GM10266 (cell line): Measurements from ENCODE around the gene IGHMBP2.
A peak's percentile ranks its signal among the peaks of the same experiment; 100 is the strongest.

ENCODE experiments used
- DNase-seq: peaks from one replicate; pipeline ENCODE4 v3.0.0; 2012; ENCODE audit errors: extremely low spot score
- TF ChIP-seq, protein P1 (sequence below): IDR thresholded peaks from 2 replicates; pipeline ENCODE4 v1.5.1; 2012; ENCODE audit warnings: mild to moderate bottlenecking, low read depth; ENCODE audit not compliant: control insufficient read depth, insufficient read depth; ENCODE audit errors: missing control alignments

IGHMBP2 gene

DNA sequence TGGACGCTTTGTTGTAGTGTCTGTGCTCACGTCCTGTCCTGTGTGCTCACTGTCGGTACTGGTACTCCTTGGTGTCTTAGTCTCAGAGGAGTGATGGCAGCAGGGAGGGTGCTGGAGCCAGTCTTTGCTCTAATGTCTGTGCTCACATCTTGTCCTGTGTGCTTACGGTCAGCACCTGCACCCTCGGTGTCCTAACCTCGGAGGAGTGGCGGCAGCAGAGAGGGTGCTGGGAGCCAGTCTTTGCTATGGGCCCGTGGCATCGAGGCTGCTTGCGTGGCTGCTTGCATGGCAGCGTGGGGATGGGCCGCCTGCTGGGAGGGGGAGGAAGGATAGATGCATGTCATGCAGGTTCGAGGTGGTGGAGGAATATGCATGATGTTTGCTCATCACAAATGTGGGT is 12.7 kb downstream of the IGHMBP2 start:
- TF ChIP-seq, protein P1, sequence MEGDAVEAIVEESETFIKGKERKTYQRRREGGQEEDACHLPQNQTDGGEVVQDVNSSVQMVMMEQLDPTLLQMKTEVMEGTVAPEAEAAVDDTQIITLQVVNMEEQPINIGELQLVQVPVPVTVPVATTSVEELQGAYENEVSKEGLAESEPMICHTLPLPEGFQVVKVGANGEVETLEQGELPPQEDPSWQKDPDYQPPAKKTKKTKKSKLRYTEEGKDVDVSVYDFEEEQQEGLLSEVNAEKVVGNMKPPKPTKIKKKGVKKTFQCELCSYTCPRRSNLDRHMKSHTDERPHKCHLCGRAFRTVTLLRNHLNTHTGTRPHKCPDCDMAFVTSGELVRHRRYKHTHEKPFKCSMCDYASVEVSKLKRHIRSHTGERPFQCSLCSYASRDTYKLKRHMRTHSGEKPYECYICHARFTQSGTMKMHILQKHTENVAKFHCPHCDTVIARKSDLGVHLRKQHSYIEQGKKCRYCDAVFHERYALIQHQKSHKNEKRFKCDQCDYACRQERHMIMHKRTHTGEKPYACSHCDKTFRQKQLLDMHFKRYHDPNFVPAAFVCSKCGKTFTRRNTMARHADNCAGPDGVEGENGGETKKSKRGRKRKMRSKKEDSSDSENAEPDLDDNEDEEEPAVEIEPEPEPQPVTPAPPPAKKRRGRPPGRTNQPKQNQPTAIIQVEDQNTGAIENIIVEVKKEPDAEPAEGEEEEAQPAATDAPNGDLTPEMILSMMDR, result no peak
- no peak for DNase-seq

DNA sequence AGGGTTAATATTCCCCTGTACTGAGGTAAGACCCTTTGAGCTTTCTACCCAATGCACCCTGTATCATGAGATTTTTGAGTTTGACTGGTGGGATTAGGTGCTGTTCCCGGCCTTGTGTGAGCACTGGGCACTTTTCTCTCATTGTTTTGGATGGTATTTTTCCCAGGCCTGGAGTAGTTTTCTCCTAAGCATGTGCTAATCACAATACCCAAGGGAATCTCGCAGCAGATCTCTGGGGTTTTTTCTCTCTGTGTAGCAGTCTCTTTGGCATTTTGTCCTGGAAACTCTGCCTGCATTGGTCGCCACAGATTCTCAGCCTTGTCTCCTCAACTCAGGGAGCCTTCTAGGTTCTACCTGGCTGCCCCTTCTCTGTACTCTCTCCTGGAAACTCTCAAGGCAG is 19.9 kb downstream of the IGHMBP2 start:
- TF ChIP-seq, protein P1, result no peak
- no peak for DNase-seq

DNA sequence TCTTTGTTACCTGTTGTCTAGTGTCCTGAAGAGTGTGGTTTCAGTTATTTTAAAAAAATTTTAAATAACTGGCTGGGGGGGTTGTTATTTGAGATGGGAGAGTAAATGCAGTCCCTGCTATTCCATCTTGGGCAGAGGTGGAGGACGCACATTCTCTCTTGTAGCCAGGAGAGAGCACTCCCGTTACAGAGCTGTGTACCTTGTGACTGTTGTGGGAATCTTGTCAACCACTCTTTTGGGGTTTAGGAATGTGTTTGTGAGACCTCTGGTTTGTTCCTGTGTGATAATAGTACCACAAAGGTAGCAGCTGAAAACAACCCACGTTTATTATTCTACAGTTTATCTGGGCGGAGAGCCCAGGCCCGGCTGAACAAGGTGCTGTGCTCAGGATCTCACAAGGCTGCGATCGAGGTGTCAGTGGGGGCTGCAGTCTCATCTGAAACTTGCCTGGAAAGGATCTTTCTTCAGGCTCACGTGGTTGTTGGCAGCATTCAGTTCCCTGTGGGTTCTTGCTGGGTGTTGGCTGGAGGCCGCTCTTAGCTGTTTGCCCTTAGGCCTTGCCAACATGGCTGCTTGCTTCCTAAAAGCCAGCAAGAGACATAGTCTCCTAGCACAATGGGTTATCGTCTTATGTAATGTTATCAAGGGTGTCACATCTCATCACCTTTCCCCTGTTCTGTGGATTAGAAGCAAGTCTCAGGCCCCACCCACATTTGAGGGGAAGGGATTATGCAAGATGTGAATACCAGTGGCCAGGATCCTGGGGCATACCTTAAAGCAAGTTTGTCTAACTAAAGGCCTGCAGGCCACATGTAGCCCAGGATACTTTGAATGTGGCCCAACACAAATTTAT is 20.6 kb downstream of the IGHMBP2 start:
- TF ChIP-seq, protein P1, result no peak
- no peak for DNase-seq

DNA sequence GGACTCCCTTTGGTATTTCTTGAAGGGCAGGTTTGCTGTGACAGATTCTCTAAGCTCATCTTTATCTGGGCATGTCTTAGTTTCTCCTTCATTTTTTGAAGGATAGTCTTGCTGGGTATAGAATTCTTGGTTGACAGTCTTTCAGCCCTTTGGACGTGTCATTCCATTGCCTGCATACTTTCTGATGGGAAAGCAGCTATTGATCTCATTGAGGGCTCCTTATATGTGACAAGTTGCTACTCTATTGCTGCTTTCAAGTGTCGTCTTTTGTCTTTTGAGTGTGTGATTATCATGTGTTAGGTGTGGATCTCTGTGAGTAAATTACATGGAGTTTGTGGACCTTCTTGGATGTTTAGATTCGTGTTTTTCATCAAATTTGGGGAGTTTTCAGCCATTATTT is 21.9 kb downstream of the IGHMBP2 start:
- TF ChIP-seq, protein P1, result no peak
- DNase-seq, result no peak

DNA sequence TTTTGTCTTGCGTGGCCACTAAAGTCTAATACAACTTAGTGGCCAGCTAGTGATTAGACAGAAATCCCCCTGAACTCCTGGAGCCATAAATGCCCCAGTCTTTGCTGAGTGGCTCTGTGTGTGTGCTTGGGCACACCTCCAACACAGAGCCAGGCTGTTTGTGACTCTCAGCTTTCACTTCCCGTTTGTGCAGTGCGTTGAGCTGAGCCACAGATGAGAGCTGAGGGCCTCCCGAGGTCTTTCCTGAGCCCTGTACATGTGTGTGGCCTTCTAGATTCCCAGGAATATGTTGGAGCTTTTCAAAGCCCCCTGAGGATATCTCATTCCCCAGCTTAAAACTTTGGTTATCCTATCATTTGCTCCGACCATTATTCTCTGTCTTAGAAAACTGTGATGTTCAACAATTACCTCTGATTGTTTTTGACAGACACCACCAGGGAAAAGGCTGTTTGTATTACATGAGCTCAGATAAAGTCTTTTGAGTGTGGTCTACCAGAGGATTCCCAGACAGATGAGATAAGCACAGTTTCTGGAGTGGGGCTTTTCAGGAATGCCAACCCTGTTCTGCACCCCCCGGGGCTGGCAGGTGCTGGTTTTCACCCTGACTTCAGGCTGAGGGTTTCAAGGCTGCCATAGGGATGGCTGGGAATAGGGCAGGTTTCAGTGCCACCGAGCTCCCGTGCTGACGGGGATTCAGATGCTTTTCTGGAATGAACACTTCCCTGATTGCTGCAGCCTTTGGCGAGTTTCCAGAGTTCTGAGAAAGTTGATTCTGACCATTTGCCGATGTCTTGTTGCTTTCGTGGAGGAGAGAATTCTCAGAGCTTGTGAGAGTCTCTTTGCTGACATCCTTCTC is 23.8 kb downstream of the IGHMBP2 start:
- TF ChIP-seq, protein P1, result no peak
- peak; percentile 64 for DNase-seq

DNA sequence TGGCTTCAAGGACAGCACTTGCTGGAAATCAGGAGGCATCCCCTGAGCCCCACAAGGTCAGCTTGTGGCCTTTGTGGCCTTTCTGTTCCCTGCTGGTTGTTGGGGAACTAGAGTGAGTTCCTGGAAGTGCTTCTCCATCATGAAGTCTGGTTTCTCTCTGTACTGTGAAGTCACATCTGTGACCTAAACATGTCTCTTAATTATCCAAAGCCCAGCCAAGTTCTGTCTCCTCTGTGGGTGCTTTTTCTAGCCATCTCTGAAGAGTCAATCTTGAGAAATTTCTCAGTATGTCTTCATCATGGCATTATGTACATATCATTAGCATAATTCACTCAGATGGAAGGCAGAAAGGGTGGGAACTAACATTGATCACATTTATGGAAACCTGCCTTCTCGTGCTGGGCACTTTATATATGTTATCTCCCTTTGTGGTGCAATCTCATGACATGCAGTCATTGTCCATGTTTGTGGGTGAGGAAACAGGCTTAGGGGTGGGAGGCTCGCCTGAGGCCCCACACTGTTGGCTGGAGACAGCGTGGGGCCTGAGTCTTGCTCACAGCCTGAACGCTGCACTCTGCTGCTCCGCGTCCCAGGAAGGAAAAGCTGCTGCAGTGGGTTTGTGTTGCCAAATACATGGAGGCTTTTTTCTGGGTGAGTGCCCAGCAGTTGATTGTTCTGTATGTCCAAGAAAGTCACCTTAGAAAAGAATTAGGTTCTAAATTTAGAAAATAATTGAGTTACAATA is 24.6 kb downstream of the IGHMBP2 start:
- DNase-seq, result no peak
- TF ChIP-seq, protein P1, result no peak
